Liver (tissue), 3 donors: ENCODE measurements around the gene ACTR8.
A peak's percentile ranks its signal among the peaks of the same experiment; 100 is the strongest.

Experiments used
- ATF3 ChIP-seq: IDR thresholded peaks from 2 replicates; pipeline ENCODE4 v1.6.1; 2016; ENCODE audit warnings: antibody characterized with exemption
- CTCF ChIP-seq: fragments of 150-350 bp; IDR thresholded peaks from 2 replicates; pipeline ENCODE4 v1.5.1; 2017; ENCODE audit warnings: improper control_type of control experiment, low read depth, low read length; ENCODE audit not compliant: missing input control
- FOXA1 ChIP-seq: IDR thresholded peaks from 2 replicates; pipeline ENCODE4 v1.6.1; 2016; ENCODE audit warnings: antibody characterized with exemption
- JUND ChIP-seq, 2 donors: IDR thresholded peaks; 2 replicates each; pipeline ENCODE4 v1.6.1; 2016; ENCODE audit warnings: antibody characterized with exemption in 2 of 2
- REST ChIP-seq: IDR thresholded peaks from 2 replicates; pipeline ENCODE4 v1.6.1; 2016; ENCODE audit warnings: antibody characterized with exemption, mild to moderate bottlenecking
- TAF1 ChIP-seq: conservative IDR thresholded peaks from 2 replicates; pipeline ENCODE4 v1.6.1; 2016; ENCODE audit warnings: antibody characterized with exemption, mild to moderate bottlenecking
- YY1 ChIP-seq: IDR thresholded peaks from 2 replicates; pipeline ENCODE4 v1.6.1; 2016; ENCODE audit warnings: antibody characterized with exemption, mild to moderate bottlenecking
- donor health status: healthy.
- donor health status: healthy.

DNA sequence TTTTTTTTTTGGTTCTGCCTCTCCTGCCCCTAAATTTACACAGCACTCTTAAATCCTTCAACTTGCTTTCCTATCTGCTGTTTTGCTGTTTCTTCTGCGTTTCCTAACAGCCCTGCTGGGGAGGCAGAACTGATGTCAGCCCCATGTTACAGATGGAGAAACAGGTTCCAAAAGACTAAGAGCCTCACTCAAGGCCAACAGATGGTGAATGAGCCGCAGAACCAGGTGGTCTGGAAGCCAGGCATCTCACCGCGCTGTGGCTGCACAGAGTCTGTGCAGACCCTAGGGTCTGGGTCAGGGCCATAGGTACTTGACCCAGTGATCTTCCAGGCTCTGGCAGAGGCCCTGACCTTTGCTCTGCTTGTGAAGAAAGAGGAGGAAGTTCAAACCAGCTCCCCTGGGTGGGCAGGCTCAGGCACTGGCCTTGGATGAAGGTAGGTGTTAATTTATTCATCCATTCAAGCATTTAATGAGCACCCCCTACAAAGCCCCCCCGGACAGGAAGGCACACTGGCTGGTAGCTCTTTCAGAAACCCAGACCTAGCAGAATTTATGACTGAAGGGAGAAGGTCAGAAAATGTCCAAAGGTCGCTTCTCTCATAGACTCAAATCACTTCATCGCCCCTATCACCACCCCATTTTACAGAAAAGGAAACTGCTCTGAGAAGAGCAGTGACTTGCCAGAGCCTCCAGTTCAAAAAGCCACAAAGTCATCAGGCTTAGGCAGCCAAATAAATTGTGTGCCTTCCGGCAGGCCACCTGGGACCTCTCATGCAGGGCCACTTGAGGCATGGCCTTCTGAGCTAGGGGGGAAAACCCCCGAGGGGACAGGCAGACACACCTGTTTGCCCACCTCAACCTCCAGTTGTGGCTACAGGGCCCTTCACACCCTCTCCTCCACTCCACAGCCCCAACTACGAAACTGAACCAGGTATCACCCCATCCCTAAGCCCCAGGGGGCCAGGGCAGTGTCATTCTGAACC, 38.5 kb downstream of the ACTR8 start:
- TF ChIP-seq YY1, result no peak
- TF ChIP-seq FOXA1, result no peak
- TF ChIP-seq JUND (IDR thresholded peaks at IDR 0.05), result peak in 1 of 2 donors; percentile 3
- TF ChIP-seq ATF3, result peak; percentile 1
- no peak for TF ChIP-seq CTCF
- no peak for TF ChIP-seq TAF1
- TF ChIP-seq REST, result no peak
